ENCODE measurements around the gene P3H1.
A peak's percentile ranks its signal among the peaks of the same experiment; 100 is the strongest.
"Not testable (repeated sequence)": the region's sequence is repeated elsewhere in the genome, so short reads cannot be mapped to it uniquely, and the experiment has no call there.

The P3H1 gene
- total RNA-seq: 16.1 to 28.5 (median 24.8) reads per million in 4 donors

GRCh38 chr1:42766741-42767509 is at the start of gene P3H1, which contains the start of gene C1orf50:
TSS of gene P3H1 (minus strand) at chr1:42767028. CDS start at chr1:42766971, 57 bp downstream.
TSS of gene C1orf50 (plus strand) at chr1:42767249. CDS start at chr1:42767312, 63 bp downstream.
- DNase-seq: peak; percentile 99 to 100 (median 99)

GRCh38 chr1:42815941-42816584 is 49.2 kb upstream of the P3H1 start:
- peak in 1 of 5 donors; percentile 2 for DNase-seq

GRCh38 chr1:42814815-42815214 is 48.0 kb upstream of the P3H1 start:
- DNase-seq: not testable (repeated sequence)

DNA sequence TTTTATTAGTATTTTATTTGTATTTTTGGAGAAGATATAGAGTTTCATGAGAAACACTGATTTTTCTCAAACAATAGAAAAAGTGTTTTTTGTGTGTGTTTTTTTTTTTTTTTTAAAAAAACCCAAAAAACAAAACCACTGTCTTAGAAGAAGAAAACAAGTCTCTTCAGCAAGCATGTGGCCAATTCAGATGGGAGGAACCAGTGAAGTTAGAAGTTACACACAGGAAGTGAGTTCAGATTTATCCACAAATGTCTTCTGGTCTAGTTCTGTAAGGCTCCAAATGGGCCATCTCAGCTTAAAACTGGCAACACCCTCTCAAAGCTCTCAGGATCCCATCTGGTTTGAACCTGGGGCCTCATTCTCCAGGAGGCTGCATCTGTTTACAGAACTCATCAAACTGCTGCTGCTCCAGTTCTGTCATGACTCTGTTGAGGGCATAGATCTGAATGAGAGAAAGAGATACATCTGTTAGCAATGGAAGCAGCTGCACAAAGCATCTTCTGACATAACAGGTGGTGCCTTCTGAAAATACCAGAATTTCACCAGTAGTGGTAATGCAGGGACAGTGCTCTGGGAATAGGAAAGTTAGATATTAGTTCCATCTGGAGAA is 40.3 kb upstream of the P3H1 start:
- DNase-seq: no peak

DNA sequence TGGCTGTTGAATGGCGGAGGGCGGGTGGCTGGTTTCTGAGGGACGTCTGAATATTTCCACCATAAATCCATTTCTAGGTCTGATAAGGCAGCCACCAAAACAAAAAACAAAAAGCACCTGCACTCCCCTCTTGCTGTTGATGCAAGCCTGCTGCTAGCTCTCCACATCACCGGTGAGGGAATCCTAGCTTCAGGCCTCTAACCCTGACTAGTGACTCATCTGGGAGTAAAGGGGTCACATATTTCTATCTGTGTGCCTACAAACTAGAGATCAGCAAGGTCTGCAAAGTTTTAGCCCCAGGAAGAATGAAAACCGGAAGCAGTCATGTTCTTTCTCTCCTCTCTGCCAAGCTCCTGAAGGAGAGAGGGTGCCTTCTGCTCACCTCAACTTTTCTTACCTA is 39.8 kb upstream of the P3H1 start:
- DNase-seq: no peak

GRCh38 chr1:42806171-42806570 is 39.3 kb upstream of the P3H1 start:
- DNase-seq: no peak

DNA sequence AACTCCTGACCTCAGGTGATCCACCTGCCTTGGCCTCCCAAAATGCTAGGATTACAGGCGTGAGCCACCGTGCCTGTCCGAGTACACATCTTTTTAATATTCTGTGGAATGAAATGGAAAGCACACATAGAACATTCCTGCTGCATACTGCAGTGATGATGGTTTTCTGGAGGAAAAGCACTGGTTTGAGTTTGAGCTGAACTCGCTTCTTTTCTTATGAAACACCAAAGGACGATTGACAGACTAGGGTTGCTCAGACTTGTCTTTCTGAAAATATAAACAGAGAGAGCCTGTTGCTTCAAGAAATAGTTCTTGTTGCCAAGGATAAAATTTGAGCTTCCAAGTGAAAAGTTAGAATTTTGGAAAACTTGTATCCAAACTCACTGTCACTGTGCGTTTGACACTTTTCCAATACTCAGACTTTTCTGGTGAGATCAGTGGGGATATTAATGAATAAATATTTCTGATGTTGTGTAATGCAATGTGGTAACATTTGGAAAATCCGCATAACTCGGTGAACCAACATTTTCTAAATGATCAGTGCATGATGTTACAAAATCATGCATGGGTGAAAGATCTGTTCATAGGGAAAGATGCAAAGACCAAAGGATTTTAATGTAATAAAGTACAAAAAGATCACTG is 35.1 kb upstream of the P3H1 start:
- DNase-seq: no peak

DNA sequence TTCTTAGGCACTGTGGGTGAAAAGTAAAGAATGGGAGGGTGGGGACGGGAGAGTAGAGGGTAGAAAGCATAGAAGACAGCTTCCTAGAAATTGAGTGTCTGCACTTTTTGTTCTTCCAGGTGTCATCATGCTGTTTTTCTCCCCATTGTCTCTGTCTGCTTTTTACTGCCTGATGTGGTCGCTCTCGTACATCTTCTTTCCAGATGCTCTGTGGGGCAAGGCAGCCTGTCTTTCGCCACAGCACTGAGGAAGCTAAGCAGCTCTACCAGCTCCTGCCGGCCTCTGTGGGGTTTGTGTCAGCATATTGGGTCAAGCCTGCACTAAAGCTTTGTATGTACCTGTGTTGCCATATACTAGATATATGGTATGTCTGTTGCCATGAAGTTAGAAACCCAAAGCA is 31.2 kb upstream of the P3H1 start:
- DNase-seq: no peak

DNA sequence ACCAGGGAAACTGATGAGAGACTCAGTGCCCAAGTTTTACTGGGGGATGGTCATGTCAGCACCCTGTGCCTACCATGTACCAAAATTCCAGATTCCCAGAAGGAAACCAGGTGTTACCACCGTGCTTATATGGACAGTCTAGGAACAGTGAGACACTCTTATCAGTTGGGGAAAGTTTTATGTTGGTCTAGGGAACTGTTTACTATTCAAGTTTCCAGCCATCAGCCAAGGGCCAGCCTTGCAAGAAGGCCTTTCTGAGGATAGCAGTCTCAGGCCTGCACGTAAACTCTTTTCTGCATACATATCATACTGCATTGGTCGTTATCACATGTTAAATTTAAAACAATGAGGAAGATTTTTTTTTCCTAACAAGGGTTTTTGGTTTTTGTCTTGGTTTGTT is 30.6 kb upstream of the P3H1 start:
- DNase-seq: no peak

- DNase-seq: no peak
Measured at GRCh38 chr1:42793824-42794223, 27.0 kb upstream of the P3H1 start.

DNA sequence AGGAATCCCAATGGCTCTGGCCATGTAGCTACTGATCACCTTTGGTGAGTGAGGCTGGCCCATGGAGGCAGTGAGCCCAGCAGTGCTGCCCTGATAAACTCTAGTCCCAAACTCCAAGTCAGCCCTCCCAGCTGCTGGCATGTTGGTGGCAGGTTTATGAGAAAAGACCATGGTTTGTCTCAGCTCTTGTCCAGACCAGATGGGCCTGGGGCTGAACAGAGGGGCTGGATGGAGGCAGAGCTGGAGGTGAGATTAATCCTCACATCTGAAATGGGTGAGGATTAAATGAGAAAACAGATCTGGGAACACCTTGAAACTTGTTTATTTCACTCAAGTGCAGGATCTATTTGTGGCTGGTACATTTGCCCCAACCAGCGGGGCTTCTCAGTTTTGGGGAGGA is 21.2 kb upstream of the P3H1 start:
- no peak for DNase-seq

- DNase-seq: no peak
Measured at GRCh38 chr1:42786097-42786496, 19.3 kb upstream of the P3H1 start.

DNA sequence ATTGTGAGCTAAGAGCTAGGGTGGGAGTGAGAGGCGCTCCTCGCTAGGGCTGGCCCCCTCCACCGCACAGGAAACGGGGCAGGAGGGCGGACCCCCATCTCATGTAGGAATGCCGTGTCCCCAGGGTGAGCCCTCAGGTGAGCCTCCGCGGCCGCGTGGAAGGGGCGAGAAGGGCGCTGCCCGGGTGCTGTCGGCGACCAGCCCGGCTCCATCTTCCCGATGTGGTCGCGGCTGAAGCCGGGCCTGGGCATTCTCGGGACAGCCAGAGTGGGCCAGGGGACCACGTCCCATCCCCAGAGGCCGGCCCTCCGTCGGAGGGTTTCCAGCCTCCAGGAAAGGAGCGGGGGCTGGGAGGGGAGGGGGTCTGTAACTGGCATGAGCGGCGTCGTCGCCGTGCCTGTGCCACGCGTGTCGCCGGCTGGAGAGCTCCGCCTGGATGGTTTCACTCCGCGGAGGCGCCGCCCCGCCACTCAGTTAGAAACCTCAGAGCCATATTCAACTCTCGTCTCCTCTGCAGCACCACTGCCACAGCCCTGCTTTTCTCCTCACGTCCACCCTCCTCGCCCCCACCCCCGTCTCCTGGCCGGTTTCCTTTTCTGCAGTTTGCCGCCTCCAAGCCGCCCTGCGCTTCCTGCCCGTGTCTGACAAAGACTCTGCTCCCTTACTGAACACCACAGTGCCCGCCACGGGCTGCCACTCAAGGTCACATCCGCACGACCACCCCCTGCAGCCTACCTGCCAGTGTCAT is 18.3 kb upstream of the P3H1 start, which contains the start of gene TMEM269:
TMEM269 (plus strand) TSS at position 46 of the 748 bp plus-strand sequence. CDS start 4,903 bp downstream, outside the sequence.
- peak; percentile 12 to 59 (median 22) for DNase-seq

- no peak for DNase-seq
Measured at GRCh38 chr1:42784547-42784945, 17.7 kb upstream of the P3H1 start.

GRCh38 chr1:42783092-42783491 is 16.3 kb upstream of the P3H1 start:
- no peak for DNase-seq

DNA sequence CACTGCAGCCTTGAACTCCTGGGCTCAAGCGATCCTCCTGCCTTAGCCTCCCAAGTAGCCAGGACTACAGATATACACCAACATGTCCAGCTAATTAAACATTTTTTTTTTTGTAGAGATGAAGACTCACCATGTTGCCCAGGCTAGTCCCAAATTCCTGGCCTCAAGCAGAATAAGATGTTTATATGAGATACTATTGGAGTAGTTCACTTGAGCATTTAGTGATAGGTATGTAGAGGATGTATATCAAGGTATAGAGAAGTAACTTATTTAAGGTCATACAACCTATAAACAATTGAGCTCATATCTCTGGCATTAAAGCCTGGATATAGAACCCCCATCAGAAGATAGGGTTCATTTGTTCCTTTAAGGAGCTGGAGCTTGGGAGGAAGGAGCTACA is 13.3 kb upstream of the P3H1 start:
- DNase-seq: no peak

DNA sequence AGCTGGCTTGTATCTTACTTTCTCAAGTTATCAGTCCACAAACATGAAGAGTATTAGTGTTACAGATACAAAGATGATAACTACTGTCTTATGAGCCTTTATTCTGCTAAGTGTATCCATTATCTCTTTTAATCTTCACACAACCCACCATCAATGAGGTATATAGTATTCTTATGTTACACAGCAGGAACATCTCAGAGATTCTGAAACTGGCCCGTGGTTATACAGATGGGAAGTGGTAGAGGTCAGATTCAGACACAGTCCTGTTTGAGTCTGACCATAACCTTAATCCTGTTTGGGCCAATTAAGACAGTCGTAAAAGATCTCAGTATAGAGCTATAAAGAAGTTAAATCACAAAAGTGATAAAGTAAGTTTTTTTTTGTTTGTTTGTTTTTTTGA is 12.9 kb upstream of the P3H1 start:
- no peak for DNase-seq

- DNase-seq: peak in 2 of 5 donors; percentile 17 to 21
Measured at GRCh38 chr1:42777852-42778251, 11.0 kb upstream of the P3H1 start.

DNA sequence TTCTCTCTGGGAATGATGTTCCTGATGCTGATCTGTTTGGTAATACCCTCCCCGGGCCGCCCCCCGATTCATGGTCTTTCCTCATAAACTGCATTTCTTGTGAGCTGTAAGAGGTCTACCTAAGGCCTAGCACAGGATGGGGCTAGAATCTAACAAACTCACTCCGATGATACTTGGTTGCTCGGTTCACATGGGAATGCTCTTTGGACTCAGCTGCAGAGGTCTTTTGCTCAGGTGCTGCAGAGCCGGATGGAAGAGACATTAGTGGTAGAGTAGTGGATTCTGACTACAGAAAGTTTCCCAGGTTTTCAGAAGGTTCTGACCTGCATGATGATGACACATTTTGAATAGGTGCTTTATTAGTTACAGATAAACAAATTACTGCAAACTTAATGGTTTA is 9.7 kb upstream of the P3H1 start:
- DNase-seq: no peak

DNA sequence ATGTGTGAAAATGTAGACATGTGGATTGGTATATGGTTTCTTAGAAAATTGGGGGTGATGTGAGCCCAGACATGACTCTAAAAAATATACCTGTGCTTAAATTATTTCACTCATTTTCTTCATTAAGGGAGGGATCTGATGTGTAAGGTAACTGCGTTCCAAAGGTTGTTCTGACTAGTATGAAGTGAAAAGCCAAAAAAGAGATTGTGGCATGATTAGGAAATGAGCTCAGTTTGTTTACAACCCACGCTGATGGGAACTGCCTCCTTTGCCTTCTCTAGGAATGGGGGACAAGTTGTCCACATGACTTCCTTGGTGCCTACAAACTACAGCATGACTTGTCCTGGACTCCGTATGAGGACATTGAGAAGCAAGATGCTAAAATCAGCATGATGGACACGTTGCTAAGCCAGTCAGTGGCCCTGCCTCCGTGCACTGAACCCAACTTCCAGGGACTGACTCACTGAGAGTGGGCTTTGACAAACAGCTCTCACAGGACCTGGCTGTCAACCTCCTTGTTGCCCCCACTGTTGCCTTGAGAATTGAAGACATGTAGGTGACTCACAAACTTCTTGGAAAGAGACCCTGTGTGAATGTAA is 8.2 kb upstream of the P3H1 start:
- no peak for DNase-seq

GRCh38 chr1:42773420-42773819 is 6.6 kb upstream of the P3H1 start:
- DNase-seq: no peak

GRCh38 chr1:42769811-42770210 is 3.0 kb upstream of the P3H1 start:
- DNase-seq: no peak

Data from T-helper 1 cell (primary cell).